Urothelium cell line (cell line): ENCODE results near the gene FGD5.

ENCODE experiments used
- DNase-seq: peaks from one replicate; pipeline ENCODE4 v3.0.0; 2011; ENCODE audit warnings: low spot score, mixed read lengths
- FAIRE-seq: peaks from 2 replicates; lab custom pipeline; 2011; peaks lifted over from hg19 to GRCh38; lab: Jason Lieb, UNC

Gene FGD5

DNA sequence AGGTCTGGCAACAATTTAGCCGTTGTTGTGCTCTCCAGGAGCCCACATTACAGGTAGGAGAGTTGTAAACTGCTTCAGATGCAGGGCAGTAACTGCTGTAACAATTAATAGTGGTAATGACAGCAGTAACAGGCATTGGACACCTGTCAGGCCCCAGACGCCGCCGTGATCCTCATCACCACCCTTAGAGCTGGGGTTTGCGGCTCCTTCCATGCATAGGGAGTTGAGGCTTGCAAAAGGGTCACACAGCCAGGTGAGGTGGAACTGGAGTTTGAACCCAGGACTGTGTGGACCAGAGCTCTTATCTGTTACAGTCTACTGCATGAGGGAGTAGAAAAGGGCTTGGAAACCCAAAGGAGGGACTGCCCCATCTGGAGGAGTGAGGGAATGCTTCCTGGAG lies 101.8 kb downstream of the FGD5 start:
- DNase-seq = no peak
- no peak for FAIRE-seq

DNA sequence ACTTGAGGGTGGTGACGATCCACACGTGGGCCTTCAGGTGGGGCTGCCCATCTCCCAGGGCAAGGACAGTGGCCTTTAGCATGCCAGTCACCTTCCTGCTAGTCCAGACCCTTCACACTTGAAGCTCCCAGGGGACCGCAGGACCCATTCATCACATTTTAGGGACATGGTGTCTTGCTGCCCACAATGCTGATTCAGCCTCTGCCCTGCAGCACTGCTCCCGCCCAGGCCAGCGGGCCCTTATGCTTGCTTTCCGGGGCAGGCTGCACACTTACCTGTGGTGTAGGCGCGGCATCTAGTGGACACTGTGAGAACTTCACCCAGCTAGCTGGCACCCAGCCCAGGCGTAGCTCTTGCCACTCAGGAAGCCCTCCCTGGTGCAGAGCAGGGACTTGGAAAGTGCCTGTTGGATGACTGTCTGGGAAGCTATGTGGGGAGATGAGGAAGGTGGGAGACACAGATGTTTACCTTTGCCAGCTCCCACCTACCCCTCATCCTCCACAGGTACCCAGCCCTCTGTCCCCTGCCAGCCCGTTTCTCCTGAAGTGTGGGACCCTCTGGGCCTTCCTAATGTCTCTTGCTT lies 102.4 kb downstream of the FGD5 start:
- DNase-seq (peak; percentile 90), FAIRE-seq (peak; percentile 94)

GRCh38 chr3:14921811-14922705 lies 103.3 kb downstream of the FGD5 start:
- no peak for FAIRE-seq

GRCh38 chr3:14922863-14923262 lies 104.1 kb downstream of the FGD5 start:
- DNase-seq (no peak), FAIRE-seq (no peak)

More at GRCh38 chr3:14921811-14922705, 103.3 kb downstream of the FGD5 start:
- no peak for DNase-seq

DNA sequence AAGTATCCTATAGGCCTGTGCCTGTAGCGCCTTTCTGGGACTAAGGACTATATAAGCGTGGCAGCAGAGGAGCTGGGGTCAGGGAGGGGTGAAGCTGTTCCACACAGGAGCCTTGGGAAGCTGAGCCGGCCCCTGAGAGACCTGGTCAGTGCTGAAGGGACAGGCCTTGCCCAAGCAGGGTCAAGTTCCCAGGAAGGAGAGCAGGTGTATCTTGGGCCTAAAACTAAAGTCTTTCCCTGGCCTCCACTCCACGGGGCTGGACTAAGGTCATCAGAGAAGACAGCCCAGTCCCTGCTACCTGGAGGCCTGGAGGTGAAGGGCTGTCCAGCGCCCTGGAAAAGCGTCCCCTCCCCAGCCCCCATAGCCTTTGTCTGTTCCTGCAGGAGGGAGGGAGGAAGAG lies 104.7 kb downstream of the FGD5 start:
- FAIRE-seq (no peak), DNase-seq (no peak)

GRCh38 chr3:14925729-14926591 lies 107.2 kb downstream of the FGD5 start:
- FAIRE-seq (no peak), DNase-seq (peak; percentile 59)

GRCh38 chr3:14926592-14926991 lies 107.8 kb downstream of the FGD5 start:
- DNase-seq (no peak), FAIRE-seq (no peak)

- FAIRE-seq (no peak), DNase-seq (no peak)
Measured at GRCh38 chr3:14927308-14927707, 108.5 kb downstream of the FGD5 start.

GRCh38 chr3:14929310-14930074 lies 110.7 kb downstream of the FGD5 start:
- no peak for DNase-seq
- FAIRE-seq = no peak

DNA sequence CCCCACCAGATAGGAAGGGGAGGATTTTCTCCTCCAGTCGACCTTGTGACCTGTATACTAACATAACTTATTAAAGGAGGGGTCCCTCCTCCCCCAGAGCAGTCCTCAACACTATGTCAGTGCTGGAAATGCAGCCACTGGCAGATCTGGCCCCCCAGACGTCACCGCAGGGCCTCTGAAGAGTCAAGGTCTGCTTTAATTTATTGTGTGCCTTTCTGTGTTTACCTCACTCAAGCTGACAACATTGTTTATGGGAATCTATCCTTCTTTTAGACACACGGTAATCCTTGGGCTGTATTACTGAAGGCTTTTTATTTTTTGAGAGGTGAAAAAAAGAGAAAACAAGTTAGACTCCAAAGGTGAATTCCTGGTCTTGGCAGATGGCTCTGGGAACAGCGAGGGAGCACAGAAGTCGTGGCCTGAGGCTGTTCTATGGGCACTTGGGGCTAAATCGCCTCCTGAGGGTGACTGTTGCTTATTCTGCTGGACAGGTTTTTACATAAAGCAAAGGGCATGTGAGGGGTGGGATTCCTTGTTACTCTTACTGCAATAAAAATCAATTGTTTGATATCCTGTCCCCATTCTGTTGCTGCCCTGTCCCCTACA lies 115.2 kb downstream of the FGD5 start:
- DNase-seq = no peak
- no peak for FAIRE-seq

- no peak for FAIRE-seq
- no peak for DNase-seq
Measured at GRCh38 chr3:14935592-14936345, 117.0 kb downstream of the FGD5 start.

DNA sequence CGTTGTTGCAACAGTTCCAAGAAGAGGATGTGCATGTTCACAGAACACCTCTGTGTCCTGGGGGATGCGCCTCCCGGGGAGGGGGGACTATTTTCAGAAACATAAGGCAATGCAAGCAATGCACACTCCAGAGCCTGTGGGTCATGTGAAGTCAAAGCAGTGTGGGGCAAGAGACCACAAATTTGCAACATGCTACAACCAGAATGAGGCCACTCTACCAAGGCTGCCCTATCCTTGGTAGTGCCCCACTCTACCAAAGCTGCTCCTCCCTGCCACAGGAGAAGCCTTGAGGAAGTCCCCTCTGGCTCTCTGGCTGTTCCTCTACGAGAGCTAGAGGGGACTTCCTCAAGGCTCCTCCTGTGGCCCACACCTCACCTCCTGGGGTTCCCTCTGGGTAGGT lies 120.2 kb downstream of the FGD5 start:
- DNase-seq (no peak), FAIRE-seq (no peak)

- DNase-seq (no peak), FAIRE-seq (no peak)
Measured at GRCh38 chr3:14941871-14942270, 123.1 kb downstream of the FGD5 start.

DNA sequence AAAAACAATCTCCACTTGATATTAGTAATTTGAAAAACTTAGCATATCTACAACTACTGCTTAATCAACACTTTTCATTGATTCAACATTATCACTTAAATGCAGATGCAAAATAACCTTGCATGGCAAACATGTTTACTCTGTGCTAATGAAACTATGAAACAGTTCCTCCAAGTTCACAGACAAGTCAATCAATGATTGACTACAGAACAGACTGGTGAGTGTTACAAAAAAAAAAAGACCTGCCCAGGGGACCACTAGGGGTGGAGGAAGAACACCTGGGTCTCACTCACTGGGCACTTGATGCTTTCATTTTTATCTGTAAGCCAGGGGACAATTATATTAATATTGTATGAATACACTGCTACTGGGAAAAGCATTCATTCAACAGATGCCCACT lies 124.3 kb downstream of the FGD5 start:
- DNase-seq (no peak), FAIRE-seq (no peak)

DNA sequence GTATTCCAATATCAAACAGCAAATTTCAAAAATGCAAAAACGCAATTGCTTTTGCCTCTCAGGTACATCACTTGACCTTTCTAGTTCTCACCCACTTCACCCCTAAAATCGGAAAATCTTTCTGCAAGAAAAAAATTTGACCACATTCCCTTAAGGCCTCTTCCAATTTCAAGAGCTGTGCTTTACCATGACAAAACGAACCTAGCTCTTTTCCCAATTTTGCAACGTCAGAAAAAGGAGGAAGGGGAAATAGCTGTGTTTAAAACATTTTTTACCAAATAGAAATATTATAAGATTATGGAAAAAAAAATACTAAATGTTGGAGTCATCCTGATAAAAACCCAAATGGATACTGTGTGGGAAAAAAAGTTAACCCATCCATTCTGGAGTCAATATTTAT lies 127.5 kb downstream of the FGD5 start:
- DNase-seq (no peak), FAIRE-seq (no peak)

GRCh38 chr3:14946739-14947099 lies 128.0 kb downstream of the FGD5 start:
- no peak for FAIRE-seq
- no peak for DNase-seq

DNA sequence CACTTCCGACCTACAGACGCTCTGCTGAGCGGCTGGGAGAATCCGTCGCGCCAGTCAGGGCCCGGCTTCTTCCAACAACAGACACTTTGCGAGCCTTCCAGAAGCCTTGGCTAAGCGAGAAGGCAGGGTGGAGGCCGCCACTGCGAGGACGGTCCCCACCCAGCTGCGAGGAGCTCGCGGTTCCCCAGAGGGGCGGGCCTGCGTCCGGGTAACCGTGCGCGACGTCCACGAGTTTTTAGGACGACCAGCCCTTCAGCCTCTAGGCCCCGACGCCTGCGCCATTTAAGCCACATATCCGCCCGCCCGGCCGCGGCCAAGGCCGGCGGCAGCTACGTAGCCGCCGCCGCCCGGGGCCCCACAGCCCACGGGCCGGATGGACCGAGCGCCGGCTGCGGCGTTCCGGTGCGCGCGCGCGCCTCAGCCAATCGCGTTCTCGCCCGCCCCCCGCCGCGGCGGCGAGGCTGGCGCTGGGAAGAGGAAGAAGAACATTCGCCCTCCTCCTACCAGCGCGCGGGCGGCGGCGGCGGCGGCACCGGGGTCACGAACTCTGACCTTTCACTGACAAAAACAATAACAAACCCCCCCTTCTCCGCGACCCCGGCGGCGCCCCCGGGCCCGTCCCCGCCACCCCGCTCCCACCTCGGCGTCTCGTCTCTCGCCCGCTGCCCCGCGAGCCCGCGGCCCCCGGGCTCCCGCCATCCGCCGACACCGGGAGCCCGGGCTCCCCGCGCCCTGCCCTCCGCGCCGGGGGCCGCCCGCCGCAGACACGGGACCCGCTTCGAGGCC lies 128.5 kb downstream of the FGD5 start, which contains the start of gene NR2C2:
TSS of gene NR2C2 (plus strand) at position 484 of the 786 bp plus-strand sequence. CDS start 56,332 bp downstream, outside the sequence.
- DNase-seq (peak; percentile 94), FAIRE-seq (peak; percentile 44)

DNA sequence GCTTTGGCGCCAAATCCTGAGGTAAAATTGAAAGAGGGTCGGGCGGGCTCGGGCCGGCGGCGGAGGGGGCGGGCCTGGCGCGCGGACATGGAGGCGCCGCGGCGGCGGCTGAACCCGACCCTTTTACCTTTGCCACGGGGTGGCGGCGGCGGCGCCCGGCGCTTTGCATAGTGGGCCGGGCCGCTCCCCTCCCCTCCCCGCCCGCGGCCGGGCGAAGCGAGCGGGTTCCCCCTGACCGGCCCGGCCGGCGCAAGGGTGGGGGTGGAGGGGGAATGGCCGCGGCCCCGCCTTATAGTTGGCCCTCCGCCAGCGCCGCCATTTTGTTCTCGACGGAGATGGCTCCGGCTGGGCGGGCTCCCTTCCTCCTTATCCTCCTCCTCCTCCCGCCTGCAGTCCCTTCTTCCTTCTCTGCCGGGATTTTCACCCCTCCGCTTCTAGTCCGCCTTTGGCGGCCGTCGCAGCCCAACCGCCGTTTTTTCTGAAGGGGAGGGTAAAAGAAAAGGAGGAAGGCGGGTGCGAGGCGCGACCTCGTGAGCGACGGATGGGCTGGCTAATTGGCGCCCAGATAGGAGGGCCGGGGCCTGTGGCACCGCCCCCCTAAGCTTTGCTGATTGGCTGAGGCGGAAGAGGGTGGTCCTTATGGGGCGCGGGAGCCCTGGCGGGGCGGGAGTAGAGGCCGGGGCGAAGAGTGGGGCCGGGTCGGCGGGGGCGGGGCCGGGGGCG lies 129.3 kb downstream of the FGD5 start:
- DNase-seq (peak; percentile 100), FAIRE-seq (no peak)
